Nasal cavity respiratory epithelium epithelial cell of viscerocranial mucosa (primary cell): ENCODE measurements around the gene NUF2. TPM values are rescaled to one million over a fixed set of nuclear protein-coding genes. Genes with fewer than 3 reads are reported as not detected.

ENCODE experiments used
- total RNA-seq: library from RNA; depleted of rRNA; stranded (reverse); fragments of >200 nt; gene quantifications from 2 replicates; pipeline ENCODE4 v1.2.3, GENCODE V29; 2014

The NUF2 gene
- total RNA-seq = 0.07 and 0.68 TPM in 2 replicates

GRCh38 chr1:163321311-163322305, at the start of gene NUF2:
TSS of gene NUF2 (plus strand) at chr1:163321954. CDS start at chr1:163326052, 4,098 bp downstream.

Other genes starting within 250 kb of the NUF2 start
- gene RGS5, start 119.0 kb upstream of the NUF2 start, total RNA-seq = 3.8 and 5.1 TPM in 2 replicates